ENCODE results near the gene KSR2. TPM values are rescaled to one million over a fixed set of nuclear protein-coding genes. Genes with fewer than 3 reads are reported as not detected.

Gene KSR2
- total and polyA plus RNA-seq, 2 of the 4 experiments (the other 2 are of a cell fraction) = not detected

DNA sequence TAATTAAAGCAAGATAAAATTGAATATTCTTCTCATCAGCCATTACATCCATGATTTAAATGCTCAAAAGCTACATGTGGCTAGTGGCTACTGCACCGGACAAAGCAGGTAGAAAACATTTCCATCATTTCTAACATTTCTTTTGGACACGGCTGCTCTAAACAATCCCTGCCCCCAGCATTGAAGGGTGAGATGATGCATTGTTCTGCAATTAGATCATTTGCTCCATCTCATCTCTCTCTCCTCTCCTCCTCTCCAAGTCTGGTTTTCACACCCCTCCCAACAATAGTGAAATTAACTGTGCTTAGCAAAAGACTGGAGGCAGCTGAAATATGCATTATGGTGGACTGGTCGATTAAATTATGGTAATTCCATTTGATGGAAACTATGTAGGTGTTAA is 288.5 kb downstream of the KSR2 start:
- Histone ChIP-seq H2BK20ac (ENCODE audit: low read depth, low read length) (no peak overlapping the region), H3K4ac (ENCODE audit: low read depth, low read length) (no peak overlapping the region), H3K18ac (ENCODE audit: low read depth, low read length) (no peak overlapping the region), H3K9ac (ENCODE audit: low read depth, low read length) (no peak overlapping the region), H3K14ac (replicated peaks; ENCODE audit: low read depth, low read length) (no peak overlapping the region), H3K79me1 (ENCODE audit: low read depth in 1 of 2, low read length in 2 of 2) (no peaks in the 10 kb centered on the region), H4K91ac (ENCODE audit: insufficient read depth, low read depth, low read length) (no peak overlapping the region), H2AK9ac (replicated peaks; ENCODE audit: low read depth, low read length, poor library complexity) (no peak overlapping the region), H3K27me3 (ENCODE audit: control insufficient read depth, insufficient read depth, low read length) (no peaks in the 10 kb centered on the region), H3K27ac (ENCODE audit: insufficient read depth, low read length) (no peak overlapping the region), H3K9me1 (ENCODE audit: insufficient read depth, low read length) (no peaks in the 10 kb centered on the region), H2AK5ac (ENCODE audit: low read depth, low read length) (no peak overlapping the region), H3K36me3 (ENCODE audit: control insufficient read depth, insufficient read depth, low read length) (no peaks in the 10 kb centered on the region), H3K4me1 (ENCODE audit: control insufficient read depth, insufficient read depth, low read length) (no peaks in the 10 kb centered on the region), H4K8ac (ENCODE audit: low read depth in 2 of 2, low read length in 2 of 2) (no peak overlapping the region), H3K56ac (ENCODE audit: extremely low read depth, insufficient read depth, low read length) (no peak overlapping the region), H3K4me3 (ENCODE audit: insufficient read depth, low read depth, low read length) (no peak overlapping the region), H4K20me1 (ENCODE audit: insufficient read depth, low read length) (no peaks in the 10 kb centered on the region), H2BK5ac (ENCODE audit: low read depth, low read length, poor library complexity, severe bottlenecking) (no peak overlapping the region), H3K4me2 (ENCODE audit: low read depth, low read length) (no peak overlapping the region), H2BK15ac (ENCODE audit: low read depth, low read length) (no peak overlapping the region), H4K5ac (ENCODE audit: low read depth, low read length) (no peak overlapping the region), H2BK120ac (ENCODE audit: low read depth, low read length) (no peak overlapping the region), H3K9me3 (ENCODE audit: control insufficient read depth, insufficient read depth, low read length) (peaks cover 29% of the 10 kb centered on the region), H3K23ac (ENCODE audit: low read depth, low read length) (no peak overlapping the region), H2AFZ (replicated peaks; ENCODE audit: low read length, poor library complexity) (no peak overlapping the region)
- ChIA-PET POLR2A (ENCODE audit: unreplicated experiment) (no interaction called here), CTCF (no interaction called here)
- dilution Hi-C loops (cut with HindIII; ENCODE audit: low sequenced_read_pairs, unreplicated experiment) (no loop called here), intact Hi-C loops (cut with micrococcal nuclease) (no loop called here), in situ Hi-C loops (cut with MboI; ENCODE audit: low sequenced_read_pairs) (no loop called here)
- BruUV-seq (replicated peaks) = no TSS peak
- ATAC-seq (ENCODE audit: low read depth) (no peak), DNase-seq (no peak)
- WGBS, 2 experiments (ENCODE audit: extremely low coverage in 2 of 2, insufficient read length in 1 of 2) = no CpG with 5 or more reads among the region's 3 CpGs
- no peak for TF ChIP-seq FOS (IDR thresholded peaks at IDR 0.05; ENCODE audit: low read depth, low read length)
- no peak for TF ChIP-seq NFE2L2 (IDR thresholded peaks at IDR 0.05; ENCODE audit: low read depth, low read length)
- TF ChIP-seq SMC3 (IDR thresholded peaks at IDR 0.05; ENCODE audit: low read depth, low read length) = no peak
- TF ChIP-seq RCOR1 (IDR thresholded peaks at IDR 0.05; ENCODE audit: insufficient replicate concordance, low read length) = no peak
- no peak for TF ChIP-seq MAFK (IDR thresholded peaks at IDR 0.05; ENCODE audit: low read depth, low read length)
- no peak for TF ChIP-seq POLR2A (IDR thresholded peaks at IDR 0.05; ENCODE audit: low read depth, low read length)
- no peak for TF ChIP-seq MXI1 (IDR thresholded peaks at IDR 0.05; ENCODE audit: borderline replicate concordance, low read depth, low read length)
- TF ChIP-seq, protein P1, sequence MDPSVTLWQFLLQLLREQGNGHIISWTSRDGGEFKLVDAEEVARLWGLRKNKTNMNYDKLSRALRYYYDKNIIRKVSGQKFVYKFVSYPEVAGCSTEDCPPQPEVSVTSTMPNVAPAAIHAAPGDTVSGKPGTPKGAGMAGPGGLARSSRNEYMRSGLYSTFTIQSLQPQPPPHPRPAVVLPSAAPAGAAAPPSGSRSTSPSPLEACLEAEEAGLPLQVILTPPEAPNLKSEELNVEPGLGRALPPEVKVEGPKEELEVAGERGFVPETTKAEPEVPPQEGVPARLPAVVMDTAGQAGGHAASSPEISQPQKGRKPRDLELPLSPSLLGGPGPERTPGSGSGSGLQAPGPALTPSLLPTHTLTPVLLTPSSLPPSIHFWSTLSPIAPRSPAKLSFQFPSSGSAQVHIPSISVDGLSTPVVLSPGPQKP (IDR thresholded peaks at IDR 0.05; ENCODE audit: borderline replicate concordance, low read depth, low read length) = no peak
- no peak for TF ChIP-seq BHLHE40 (IDR thresholded peaks at IDR 0.05; ENCODE audit: low read depth, low read length)
- no peak for TF ChIP-seq MAZ (IDR thresholded peaks at IDR 0.05; ENCODE audit: borderline replicate concordance, low read depth, low read length)
- no peak for TF ChIP-seq RFX5 (IDR thresholded peaks at IDR 0.05; ENCODE audit: low read depth, low read length)
- no peak for TF ChIP-seq CEBPB (IDR thresholded peaks at IDR 0.05; ENCODE audit: low read depth, low read length)
- TF ChIP-seq RAD21 (IDR thresholded peaks at IDR 0.05; ENCODE audit: low read length) = no peak
- no peak for TF ChIP-seq CHD1 (IDR thresholded peaks at IDR 0.05; ENCODE audit: low read depth, low read length)
- TF ChIP-seq, protein P2, sequence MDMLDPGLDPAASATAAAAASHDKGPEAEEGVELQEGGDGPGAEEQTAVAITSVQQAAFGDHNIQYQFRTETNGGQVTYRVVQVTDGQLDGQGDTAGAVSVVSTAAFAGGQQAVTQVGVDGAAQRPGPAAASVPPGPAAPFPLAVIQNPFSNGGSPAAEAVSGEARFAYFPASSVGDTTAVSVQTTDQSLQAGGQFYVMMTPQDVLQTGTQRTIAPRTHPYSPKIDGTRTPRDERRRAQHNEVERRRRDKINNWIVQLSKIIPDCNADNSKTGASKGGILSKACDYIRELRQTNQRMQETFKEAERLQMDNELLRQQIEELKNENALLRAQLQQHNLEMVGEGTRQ (IDR thresholded peaks at IDR 0.05; ENCODE audit: low read depth, low read length) = no peak
- TF ChIP-seq, protein P3, sequence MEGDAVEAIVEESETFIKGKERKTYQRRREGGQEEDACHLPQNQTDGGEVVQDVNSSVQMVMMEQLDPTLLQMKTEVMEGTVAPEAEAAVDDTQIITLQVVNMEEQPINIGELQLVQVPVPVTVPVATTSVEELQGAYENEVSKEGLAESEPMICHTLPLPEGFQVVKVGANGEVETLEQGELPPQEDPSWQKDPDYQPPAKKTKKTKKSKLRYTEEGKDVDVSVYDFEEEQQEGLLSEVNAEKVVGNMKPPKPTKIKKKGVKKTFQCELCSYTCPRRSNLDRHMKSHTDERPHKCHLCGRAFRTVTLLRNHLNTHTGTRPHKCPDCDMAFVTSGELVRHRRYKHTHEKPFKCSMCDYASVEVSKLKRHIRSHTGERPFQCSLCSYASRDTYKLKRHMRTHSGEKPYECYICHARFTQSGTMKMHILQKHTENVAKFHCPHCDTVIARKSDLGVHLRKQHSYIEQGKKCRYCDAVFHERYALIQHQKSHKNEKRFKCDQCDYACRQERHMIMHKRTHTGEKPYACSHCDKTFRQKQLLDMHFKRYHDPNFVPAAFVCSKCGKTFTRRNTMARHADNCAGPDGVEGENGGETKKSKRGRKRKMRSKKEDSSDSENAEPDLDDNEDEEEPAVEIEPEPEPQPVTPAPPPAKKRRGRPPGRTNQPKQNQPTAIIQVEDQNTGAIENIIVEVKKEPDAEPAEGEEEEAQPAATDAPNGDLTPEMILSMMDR (conservative IDR thresholded peaks at IDR 0.05; ENCODE audit: low read depth, low read length) = no peak

Data from IMR-90 (cell line).